IPS-NIHi7 (cell line): Measurements from ENCODE around the gene KISS1R.

ENCODE experiments used
- DNase-seq: peaks from one replicate; pipeline ENCODE4 v3.0.0; 2012; ENCODE audit warnings: mixed read lengths; ENCODE audit errors: extremely low spot score

The KISS1R gene

DNA sequence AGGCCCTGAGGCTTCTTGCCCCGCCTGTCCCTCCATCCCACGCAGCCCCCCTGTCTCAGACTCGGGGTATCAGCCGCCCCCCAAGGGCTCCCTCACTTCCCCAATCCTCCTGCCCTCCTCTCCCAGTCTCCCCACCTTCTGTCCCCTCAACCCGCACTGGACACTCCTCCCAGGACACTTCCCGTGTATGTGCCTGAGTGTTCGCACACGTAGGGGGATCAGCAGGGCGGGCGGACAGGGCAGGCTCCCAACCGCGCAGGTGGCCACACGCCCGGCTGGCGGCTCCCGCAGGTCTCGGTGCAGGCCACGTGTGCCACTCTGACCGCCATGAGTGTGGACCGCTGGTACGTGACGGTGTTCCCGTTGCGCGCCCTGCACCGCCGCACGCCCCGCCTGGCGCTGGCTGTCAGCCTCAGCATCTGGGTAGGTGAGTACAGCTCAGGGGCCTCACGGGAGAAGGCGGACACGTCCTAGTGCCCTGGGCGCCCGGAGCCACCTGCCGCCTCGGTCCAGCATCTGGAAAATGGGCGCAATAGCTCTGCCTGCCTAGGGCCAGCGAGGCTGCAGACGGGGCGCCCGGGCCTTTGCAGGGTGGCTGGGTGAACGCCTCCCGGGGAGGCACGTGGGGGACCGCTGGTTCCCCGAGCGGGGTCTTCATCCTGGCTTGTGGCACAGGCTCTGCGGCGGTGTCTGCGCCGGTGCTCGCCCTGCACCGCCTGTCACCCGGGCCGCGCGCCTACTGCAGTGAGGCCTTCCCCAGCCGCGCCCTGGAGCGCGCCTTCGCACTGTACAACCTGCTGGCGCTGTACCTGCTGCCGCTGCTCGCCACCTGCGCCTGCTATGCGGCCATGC lies 2.3 kb downstream of the KISS1R start:
- no peak for DNase-seq

DNA sequence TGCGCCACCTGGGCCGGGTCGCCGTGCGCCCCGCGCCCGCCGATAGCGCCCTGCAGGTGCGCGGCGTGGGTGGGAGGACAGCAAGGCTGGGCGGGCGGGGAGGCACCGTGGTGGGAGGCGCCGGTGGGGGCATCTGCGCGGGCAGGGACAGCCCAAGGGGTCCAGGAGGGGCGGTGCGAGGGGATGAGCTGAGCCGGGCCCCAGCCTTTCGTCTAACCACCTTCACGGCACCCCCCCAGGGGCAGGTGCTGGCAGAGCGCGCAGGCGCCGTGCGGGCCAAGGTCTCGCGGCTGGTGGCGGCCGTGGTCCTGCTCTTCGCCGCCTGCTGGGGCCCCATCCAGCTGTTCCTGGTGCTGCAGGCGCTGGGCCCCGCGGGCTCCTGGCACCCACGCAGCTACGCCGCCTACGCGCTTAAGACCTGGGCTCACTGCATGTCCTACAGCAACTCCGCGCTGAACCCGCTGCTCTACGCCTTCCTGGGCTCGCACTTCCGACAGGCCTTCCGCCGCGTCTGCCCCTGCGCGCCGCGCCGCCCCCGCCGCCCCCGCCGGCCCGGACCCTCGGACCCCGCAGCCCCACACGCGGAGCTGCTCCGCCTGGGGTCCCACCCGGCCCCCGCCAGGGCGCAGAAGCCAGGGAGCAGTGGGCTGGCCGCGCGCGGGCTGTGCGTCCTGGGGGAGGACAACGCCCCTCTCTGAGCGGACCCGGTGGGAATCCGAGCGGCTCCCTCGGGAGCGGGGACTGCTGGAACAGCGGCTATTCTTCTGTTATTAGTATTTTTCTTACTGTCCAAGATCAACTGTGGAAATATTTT lies 3.1 kb downstream of the KISS1R start:
- no peak for DNase-seq

DNA sequence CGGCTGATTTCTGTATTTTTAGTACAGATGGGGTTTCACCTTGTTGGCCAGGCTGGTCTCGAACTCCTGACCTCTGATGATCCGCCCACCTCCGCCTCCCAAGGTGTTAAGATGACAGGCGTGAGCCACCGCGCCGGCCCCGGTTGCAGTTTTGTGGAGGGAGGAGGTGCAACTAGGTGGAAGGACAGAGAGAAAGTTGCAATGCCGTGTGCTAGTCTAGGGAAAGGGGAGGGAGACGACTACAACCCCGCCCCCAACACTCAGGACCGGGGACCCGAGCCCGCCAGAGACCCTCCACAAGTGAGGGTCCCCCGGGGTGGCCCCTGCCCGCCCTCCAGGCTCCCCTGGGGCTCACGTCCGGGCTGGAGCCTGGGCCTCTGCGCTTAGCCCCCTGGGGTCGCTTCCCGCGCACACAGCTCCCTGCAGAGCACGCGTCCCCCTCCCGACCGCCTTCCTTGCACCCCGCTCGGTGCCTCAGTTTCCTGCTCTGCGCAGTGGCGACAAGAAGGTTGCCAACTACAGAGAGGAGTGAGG lies 7.5 kb downstream of the KISS1R start:
- DNase-seq = no peak

GRCh38 chr19:925087-925525 lies 8.0 kb downstream of the KISS1R start:
- DNase-seq = no peak

GRCh38 chr19:925526-926322 lies 8.6 kb downstream of the KISS1R start, which contains the start of gene ARID3A:
Gene ARID3A (plus strand): TSS chr19:926035. CDS start chr19:929529, 3,494 bp downstream.
- peak; percentile 85 for DNase-seq

- DNase-seq = no peak
These were observed 9.1 kb downstream of the KISS1R start for GRCh38 chr19:926323-926588.

DNA sequence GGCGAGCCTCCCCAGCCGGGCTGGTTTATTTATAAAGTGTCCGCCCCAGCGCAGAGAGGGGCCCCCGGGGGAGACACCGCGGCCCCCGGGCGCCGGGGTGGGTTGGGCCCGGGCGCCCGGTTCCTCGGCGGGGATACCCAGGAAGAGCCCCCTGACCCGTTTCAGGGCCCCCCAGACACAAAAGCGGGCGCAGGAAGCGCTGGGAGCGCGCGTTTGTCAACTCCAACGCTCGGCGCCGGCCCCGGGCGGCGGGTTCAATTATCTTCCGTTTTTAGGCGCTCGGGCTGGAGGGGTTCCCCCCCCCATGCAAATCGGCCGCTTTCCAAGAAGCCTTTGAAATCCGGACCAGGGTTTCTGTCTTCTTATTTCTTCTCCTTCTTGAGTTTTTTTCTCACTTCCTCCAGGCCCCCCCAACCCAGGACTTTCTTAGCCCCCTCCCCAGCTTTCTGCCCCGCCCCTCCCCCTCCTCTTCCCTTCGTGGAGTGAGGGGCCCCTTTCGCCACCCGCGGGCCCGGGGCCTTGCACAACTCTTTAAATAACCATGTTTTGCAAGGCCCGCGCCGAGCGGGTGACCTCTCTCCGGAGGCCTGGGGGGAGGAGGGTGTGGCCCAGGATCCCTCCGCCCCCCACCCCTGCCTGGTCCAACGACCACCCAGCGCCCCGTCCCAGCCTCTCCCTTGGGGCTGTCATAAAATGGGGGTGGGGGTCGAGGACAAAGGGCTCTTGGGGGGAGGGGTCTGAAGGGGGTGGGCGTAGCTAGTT lies 9.6 kb downstream of the KISS1R start:
- no peak for DNase-seq

DNA sequence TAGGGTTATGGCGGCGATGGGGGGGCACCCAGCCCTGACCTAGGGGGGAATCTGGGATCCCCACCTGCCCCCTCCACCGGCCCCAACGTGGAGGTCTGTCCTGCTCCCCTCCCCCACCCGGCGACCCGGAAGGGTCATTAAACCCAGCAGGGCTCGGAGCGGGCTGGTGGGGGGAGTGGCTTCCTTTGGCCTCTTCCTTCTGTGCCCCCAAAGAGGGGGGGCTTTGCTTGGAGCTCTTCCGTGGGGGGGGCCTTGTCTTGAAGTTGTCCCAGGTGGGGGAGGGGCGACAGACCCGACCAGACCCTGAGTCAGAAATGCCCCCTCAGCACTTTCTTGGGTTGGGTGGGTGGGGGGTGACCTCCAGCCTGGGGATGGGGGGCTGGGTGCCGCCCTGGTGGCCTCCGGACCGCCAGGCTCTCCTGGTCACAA lies 10.2 kb downstream of the KISS1R start:
- DNase-seq = no peak

- peak; percentile 54 for DNase-seq
These were observed 10.8 kb downstream of the KISS1R start for GRCh38 chr19:927780-928401.

GRCh38 chr19:928471-929202 lies 11.5 kb downstream of the KISS1R start:
- peak; percentile 62 for DNase-seq

- DNase-seq = no peak
These were observed 12.2 kb downstream of the KISS1R start for GRCh38 chr19:929203-929890.

DNA sequence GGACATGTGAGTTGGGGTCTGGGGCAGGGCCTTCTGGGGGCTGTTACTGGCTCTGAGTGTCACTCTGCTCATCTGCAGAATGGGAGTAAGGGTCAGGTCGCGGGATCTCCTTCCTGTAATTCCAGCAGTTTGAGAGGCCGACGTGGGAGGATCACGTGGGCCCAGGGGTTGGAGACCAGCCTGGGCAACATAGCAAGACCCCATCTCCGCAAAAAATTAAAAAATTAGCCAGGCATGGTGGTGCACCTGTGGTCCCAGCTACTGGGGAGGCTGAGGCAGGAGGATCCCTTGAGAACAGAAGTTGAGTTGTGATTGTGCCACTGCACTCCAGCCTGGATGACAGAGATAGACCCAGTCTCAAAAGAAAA lies 12.7 kb downstream of the KISS1R start:
- no peak for DNase-seq

DNA sequence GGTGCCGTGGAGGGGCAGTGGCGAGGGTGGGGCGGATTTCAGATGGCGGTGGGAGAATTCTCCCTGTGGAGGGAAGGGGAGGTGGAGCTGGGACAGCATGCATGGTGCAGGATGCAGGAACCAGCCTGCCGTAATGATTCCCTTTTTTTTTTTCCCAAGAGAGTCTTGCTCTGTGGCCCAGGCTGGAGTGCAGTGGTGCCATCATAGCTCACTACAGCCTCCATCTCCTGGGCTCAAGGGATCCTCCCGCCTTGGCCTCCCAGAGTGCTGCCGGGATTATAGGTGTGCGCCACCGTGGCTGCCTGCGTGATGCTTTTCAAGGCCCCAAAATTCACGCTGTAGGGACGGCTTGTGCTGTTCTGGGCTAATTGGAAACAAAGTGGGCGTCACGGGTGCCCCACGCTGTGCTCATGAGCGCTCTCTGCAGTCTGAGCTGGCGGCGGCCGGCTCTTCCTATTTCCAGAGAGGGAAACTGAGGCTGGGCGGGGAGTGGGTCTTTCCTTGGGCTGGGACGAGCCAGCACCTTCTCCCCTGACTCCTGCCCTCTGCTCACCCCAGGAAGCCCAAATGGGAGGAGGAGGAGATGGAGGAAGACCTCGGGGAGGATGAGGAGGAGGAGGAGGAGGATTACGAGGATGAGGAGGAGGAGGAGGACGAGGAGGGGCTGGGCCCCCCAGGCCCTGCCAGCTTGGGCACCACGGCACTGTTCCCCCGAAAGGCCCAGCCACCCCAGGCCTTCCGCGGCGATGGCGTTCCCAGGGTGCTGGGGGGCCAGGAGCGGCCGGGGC lies 14.9 kb downstream of the KISS1R start:
- DNase-seq = no peak

- DNase-seq = peak; percentile 68
These were observed 15.8 kb downstream of the KISS1R start for GRCh38 chr19:932648-933552.

DNA sequence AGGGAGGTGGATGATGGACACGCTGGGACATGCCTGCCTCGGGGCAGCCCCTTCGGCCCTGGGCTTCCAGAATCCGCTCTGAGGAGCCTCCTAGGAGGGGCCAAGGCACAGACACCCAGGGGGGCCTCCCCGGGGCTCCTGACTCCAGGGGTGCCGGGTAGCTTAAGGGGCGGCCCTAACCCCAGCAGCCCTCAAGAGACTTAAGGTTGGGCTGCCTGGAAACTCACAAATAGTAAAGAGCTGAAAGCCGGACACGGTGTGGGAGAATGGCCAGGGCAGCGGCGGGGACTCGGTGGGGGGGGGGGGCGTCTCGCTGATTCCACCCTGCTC lies 16.4 kb downstream of the KISS1R start:
- no peak for DNase-seq

DNA sequence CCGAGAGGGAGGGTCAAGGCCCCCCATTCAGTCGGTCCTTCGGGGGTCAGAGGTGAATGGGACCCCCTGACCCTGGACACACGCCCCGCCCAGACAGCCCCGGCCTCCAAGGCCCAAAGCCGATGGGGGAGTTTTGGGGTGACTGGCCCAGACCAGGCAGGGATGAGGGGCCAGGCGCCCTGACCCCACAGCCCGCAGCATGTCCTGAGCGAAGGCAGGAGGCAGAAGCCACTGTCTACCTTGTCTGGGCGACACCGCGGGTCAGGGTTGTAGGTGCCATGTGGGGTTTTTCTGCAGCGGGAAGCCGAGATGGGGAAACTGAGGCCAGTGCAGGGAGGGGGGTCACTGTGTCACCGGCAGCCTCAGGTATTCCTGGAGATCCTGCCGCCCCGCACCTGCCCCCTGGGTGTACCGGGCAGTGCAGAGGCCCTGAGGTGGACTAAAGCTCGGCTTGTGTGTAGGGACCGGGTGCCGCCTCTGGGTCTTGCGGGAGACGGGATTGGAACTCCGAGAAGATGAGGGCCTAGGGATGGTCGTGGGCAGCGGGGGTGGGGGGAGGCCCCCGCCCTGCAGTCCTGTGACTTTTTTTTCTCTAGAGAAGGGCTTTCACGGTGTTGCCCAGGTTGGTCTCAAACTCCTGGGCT lies 17.2 kb downstream of the KISS1R start:
- DNase-seq = no peak

- no peak for DNase-seq
These were observed 17.8 kb downstream of the KISS1R start for GRCh38 chr19:934865-935479.
